ENCODE measurements around the gene SCAPER.
A peak's percentile ranks its signal among the peaks of the same experiment; 100 is the strongest.
"Not testable (repeated sequence)": the region's sequence is repeated elsewhere in the genome, so short reads cannot be mapped to it uniquely, and the experiment has no call there.

SCAPER gene

DNA sequence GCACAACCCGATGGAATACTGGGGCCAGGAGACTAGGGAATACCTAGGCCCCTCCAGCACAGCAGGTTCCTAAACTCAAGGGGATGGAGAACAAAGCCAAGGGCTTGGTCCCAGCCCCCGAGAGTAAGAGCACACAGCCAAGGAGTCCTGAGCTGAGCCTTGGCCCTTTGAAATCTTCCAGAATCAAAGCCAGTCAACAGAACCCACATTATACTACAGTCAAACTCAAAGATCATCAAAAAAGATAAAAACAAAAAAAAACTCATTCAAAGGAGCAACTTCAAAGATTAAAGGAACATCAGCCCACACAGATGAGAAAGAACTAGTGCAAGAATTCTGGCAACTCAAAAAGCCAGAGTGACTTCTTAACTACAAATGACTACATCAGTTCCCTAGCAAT is 351.6 kb downstream of the SCAPER start:
- no peak for DNase-seq

DNA sequence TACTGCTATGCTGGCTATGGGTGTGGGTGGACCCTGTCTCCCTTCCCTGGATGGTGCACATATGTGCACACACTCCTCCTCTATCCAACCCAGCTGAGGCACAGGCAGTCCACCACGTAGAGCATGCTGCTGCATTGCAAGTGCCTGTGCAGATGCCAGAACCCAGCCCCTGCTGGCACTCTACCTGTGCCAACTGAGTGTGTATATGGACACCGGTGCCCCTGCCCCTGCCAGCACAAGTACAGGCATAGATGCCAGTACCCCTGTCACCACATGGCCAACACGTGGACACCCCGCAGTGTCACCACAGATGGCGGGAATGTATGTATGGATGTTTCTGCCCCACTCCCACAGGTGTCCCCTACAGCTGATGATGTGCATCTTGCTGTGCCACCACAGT is 352.0 kb downstream of the SCAPER start:
- no peak for DNase-seq

DNA sequence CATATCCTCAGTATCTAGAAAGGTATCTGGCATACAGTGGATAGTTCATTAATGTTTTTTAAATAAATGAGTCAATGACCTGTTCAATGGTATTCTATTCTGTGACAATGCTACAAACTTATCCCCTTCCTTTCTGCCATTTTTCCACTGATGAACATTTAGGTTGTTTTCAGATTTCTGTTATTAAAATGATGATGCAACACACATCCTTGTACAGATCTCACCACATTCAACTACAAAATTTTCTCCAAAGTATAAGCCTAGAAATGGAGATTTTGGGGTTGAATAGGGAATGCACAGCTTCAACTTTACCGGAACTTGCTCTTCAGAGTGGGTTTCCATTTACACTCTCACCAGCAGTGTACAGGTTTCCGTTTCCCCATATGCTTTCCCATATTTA is 358.3 kb downstream of the SCAPER start:
- no peak for DNase-seq

DNA sequence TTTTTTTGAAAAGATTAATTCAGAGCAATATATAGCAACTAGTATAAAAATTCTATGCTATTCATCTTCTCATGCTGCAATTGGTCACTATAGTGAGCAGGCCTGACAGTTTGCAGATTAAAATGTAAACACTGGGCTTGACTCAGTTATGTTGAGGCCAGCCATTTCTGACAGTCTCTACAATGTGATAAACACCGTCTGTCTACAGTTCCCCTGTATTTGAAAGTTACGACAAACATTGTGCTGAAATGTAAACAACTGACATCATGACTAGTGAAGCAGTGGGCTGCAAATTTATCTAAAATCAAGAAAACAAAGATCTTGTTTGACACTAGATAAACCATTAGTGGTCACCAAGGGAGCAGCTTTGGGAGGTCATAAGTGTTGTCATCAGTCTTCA is 371.1 kb downstream of the SCAPER start:
- DNase-seq = no peak

DNA sequence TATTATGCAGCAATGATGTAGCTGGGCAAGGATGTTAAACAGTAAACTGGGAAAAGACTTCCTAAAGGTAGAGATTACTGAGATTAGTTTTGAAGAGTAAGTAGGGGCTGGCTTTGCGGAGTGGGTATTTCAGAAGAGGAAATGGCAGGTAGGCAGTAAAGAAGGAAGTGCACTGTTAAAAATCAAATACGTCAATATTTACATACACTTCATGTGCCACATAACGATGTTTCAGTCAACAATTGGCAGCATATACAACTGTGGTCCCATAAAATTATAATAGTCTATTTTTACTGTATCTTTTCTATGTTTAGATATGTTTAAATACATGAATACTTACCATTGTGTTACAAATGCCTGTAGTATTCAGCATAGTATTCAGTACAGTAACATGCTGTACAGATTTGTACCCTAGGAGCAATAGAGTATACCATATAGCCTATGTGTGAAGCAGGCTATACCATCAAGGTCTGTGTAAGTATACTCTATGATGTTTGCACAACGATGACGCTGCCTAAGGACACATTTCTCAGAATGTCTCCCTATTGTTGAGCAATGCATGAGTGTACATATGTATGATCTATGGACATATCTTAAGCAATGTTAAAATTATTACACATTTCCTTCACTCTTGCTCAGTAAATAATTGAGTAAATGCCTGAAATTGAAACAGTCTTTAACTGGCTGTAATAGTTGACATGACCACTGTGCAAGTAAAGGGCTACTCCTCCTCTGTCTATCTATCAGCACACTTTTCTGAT is 371.9 kb downstream of the SCAPER start:
- DNase-seq = peak in 1 of 2 experiments; percentile 61

DNA sequence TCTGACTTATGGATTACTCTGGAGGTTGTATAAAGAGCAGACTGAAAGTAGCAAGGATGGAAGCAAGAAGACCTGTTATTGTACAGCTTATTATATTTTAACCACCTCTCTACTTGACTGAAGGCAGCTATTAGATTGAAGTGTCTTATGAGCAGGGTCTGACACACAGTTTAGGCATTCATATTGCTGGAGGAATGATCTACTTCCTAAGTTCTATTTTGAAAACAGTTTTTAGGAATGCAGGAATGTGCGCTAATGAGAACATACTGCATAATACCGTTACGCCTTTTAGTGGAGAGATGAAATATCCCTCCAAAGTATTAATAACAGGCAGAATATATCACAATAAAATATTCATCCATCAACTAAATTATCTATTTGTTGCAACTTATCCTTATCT is 375.2 kb downstream of the SCAPER start:
- no peak for DNase-seq

DNA sequence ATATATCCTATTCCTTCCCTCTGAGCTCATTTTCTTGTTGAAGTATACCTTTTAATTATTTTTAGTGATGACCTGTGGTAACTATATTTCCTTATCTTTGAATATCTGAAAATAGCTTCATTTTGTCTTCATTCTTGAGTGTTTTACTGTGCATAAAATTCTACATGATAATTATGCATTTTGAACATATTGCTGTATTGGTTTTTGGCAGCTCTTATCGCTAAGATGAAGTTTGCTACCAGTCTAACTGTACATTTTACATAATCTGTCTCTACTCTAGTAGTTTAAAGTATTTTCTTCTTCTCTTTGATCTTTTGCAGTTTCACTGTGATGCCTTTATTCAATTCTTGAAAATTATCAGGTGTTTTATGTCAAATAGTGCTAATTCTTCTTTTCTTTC is 379.0 kb downstream of the SCAPER start:
- no peak for DNase-seq

DNA sequence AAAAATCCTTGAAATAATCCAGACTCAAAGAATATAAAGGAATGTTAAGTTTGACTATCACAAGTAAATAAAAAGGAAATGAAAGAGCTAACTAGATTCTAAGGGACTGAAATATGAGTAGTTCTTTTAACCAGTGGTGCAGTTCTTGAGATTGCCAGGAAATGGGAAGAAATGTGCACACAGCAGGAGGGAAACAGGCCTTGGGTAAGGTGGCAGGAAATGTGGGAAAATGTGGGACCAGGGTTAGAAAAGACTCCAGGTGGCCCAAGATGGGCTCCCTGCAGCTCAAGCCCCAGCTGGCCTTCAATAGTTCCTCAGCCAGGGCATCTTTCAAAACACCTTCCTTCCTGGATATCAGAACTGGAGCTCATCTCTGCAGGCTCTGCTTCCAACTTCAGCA is 387.2 kb downstream of the SCAPER start:
- DNase-seq = peak in 1 of 2 experiments; percentile 5

DNA sequence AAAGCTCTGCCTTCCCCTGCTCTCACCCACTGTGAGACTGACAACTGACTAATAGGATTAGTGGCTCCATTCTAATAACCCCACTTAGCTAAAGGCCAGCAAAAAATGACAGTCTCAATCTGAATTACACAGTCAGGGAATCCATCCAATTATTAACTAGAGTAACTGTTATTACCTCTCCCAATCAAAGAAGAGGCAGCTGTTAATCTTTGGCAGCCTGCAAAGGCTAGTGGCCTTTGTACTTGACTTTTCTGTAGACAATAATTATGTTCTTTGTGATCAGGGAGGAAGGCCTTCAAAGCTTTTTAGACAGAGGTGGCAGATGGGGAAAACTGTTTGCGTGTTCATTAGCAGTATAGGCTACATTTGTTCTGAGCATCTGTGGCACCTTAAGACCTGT is 390.9 kb downstream of the SCAPER start:
- peak; percentile 61 to 91 for DNase-seq

DNA sequence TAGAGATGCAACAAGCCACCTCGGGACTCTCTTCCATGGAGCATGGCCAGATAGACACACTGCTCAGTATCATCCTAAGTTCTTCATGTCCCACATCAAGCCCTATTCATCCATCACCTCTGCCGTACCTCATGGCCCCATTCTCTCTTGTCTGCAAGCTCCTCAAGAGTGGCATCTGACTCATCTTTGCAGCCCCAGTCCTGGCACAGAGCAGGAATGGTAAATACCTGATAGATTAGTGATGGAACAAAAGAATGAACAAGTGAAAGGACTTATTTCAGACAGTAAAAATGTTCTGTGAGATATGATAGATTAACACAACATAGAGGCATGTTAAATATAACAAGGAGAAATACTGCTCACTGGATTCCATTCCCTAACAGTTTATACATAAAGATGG is 392.2 kb downstream of the SCAPER start:
- no peak for DNase-seq

DNA sequence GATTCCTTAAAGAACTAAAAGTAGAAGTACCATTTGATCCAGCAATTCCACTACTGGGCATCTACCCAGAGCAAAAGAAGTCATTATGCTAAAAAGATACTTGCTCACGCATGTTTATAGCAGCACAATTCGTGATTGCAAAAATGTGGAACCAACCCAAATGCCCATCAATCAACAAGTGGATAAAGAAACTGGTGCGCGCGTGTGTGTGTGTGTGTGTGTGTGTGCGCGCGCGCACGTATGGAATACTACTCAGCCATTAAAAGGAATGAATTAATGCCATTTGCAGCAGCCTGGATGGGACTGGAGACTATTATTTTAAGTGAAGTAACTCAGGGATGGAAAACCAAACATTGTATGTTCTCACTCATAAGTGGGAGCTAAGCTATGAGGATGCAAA is 394.5 kb downstream of the SCAPER start:
- not testable (repeated sequence) for DNase-seq

DNA sequence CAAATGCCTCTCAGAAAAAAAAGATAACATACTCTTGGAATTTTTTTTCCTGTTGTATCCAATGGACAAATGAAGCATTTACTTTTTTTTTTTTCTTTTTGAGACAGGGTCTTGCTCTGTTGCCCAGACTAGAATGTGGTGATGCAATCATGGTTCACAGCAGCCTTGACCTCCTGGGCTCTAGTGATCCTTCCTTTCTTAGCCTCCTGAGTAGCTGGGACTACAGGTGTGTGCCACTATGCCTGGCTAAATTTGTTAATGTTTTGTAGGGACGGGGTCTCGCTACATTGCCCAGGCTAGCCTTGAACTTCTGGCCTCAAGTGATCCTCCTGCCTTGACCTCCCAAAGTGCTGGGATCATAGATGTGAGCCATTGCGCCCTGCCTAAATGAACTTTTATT is 401.3 kb downstream of the SCAPER start:
- DNase-seq = no peak

DNA sequence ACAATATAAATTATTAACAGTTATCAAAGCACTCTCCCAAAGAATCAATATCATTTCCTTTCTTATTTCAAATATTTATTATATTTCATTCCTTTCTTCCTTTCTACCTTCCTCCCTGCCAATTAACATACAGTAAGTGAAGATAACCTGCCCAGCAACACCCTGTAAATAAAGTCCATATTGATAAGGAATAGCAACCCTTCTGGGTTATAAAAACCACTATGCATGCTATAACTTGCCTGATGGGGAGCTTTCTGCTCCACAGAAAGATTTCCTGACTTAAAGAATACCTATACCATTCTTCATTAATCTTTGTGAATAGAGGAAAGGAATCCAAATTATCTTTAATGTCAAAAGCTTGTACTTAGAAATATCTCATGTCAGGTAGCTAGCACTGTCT is 402.0 kb downstream of the SCAPER start:
- no peak for DNase-seq

DNA sequence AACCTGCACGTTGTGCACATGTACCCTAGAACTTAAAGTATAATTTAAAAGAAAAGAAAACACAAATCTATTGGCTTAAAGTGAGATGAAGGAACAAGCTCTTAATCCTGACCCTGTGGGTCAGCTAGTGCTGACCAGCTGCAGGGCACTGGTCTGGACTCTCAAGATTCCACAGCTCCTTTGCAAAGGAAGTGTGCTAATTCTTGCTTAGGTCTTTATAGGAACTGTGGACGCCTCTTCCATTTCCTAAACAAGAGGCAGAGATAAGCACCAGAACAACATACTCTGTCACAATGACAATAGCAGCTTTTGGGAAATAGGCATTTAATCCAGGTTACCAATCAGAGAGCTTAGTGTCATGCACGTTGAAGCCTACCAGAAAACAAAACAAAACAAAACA is 402.5 kb downstream of the SCAPER start:
- no peak for DNase-seq

DNA sequence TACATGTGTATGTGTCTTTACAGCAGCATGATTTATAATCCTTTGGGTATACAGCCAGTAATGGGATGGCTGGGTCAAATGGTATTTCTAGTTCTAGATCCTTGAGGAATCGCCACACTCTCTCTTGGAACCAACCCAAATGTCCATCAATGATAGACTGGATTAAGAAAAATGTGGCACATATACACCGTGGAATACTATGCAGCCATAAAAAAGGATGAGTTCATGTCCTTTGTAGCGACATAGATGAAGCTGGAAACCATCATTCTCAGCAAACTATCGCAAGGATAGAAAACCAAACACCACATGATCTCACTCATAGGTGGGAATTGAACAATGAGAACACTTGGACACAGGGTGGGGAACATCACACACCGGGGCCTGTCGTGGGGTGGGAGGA is 403.0 kb downstream of the SCAPER start:
- not testable (repeated sequence) for DNase-seq

DNA sequence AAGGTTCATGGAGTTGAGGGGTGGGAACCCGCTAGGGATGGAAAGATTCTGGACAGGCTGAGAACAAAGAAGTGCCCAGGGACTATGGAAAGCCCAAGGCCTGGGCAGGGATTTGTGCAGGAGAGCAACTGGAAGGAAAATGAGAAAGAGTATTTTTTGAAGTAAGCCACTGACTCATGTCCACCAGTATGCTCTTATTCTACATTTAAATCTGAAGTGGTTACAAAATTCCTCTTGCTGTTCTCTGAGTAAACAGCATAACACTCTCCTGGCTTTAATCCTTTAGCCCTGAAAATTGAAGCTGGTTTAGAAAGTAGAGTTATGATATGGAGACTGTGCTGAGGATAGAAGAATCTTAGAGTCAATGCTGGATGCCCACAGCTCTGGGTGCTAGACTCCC is 403.4 kb downstream of the SCAPER start:
- no peak for DNase-seq

DNA sequence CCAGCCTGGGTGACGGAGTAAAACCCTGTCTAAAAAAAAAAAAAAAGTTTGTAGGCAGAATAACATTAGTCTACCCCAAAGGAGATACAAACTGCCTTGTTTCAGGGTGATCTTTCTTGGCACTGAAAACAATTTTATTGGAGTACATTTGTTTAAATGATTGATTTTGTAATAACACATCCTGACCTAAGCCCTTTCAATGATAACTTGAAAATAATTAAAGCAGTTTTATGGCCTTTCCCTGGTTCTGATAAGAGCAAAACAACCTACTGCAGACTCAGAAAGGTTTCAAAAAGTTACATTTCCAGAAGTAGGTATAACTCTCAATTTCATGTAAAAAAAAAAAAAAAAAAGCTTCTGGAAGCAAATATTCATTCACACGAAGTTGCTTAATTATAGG is 404.1 kb downstream of the SCAPER start:
- no peak for DNase-seq

DNA sequence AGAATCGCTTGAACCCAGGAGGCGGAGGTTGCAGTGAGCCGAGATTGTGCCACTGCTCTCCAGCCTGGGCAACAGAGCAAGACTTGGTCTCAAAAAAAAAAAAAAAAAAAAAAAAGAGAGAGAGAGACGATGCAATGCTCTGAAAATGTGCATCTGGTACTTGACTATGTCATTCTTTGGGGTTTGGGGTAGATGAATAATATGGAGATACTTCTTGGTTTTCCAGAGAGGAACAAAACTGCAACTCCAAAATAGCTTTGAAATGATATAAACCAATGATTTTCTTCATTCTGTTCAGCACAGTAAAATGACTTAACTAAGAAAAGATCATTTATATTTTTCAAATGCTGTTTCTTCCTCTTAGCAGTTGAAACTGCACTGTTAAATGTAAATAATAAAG is 409.7 kb downstream of the SCAPER start:
- DNase-seq = no peak

DNA sequence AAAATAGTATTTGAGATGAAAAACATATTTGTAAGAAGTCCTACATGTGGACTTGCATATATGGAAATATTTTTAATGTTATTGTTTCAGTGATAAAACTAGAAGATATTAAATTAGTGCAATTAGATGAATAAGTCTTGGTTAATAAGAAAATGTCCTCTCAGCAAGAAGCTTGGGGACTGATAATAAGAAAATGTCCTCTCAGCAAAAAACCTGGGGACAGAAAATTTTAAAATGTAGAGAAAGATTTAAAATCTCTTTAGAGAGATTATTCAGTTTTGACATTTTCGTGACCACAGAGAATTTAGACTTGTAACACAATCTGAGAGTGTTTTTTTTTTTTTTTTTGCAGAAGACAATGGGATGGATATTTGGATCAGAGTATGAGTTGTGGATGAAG is 412.6 kb downstream of the SCAPER start:
- DNase-seq = no peak

DNA sequence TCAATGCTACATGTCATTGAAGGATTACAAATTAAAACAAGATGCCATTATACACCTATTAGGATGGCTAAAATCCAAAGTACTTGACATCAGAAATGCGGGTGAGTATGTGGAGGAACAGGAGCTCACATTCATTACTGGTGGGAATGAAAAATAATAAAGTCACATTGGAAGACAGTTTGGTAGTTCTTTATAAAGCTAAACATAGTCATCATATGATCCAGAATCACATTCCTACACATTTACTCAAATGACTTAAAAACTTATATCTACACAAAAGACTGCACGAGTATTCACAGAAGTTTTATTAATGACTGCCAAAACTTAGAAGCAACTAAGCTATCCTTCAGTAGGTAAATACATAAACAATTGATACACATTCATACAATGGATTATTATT is 421.4 kb downstream of the SCAPER start:
- DNase-seq = no peak

DNA sequence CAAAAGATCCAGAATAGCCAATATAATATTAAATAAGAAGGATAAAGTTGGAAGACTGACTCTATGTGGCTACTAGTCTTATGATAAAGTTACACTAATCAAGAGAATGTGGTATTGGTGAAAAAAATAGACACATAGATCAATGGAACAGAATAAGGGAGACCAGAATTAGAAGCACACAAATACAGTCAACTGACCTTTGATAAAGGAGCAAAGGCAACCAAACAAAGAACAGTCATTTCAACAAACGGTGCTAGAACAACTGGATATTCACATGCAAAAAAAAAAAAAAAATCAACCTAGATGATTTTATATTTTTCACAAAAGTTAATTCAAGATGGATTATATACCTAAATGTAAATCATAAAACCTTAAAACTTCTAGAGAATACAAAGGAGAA is 422.1 kb downstream of the SCAPER start:
- no peak for DNase-seq

DNA sequence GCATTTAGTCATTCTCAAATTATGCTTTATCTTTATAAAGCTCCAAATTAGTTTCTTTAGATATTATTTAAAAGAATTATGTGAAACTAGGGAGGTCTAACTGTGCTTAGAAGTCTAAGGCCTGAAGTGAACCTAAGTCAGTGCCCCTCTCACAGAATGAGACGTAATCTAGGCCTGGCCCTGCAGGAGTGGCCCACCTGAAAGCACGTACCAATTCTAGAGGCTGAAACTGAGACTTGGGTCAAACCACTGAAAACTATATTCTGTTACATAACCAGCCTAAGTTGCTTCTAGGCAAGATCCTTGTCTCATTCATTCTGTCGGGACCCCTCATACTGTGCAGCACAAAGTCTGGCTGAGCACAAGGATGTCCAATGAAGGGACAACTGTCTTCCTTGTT is 424.9 kb downstream of the SCAPER start:
- DNase-seq = no peak

DNA sequence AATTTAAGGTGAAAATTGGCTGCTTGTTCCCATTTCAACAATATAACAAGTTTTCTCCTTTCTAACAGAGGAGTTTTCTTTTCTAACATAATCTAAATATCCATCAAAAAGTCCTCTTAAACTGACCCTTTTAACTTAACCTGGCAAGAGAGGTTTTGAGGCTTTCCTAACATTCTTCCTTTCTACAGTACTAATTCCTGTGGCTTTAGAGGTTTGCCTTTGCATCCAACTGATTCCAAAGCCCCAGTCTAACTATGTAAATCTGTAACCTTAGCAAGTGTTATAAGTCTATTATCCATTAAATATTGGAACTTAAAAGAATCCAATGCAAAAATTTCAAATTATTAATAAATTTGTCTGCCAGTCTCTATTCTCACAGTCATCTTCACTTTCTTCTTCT is 434.4 kb downstream of the SCAPER start:
- DNase-seq = no peak

DNA sequence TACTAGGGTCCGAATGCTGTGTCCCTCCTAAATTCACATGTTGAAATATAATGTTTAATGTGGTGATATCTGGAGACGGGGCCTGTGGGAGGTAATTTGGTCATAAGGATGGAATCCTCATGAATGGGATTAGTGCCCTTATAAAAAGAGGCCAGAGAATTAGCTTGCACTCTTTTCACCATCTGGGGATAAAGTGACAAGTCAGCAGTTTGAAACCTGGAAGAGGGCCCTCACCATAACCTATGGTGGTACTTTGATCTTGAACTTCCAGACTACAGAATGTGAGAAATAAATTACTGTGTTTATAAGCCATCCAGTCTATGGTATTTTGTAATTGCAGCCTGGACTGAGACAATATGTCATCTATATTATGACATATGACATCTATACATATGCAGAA is 436.4 kb downstream of the SCAPER start:
- no peak for DNase-seq

DNA sequence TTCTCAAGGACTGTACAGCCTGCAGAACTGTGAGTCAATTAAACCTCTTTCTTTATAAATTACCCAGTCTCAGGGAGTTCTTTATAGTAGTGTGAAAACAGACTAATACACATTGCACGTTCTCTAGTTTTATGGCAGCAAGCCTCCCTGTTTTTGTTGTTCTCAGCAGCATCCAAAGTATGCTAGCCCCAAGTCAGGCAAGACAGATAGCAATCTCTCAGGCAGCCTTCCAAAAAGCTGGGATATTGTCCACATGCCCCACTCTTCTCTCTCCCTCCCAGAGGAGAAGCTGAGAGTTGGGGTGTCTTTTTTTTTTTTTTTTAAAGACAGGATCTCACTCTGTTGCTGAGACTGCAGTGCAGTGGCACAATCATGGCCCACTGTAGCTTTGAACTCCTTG is 438.0 kb downstream of the SCAPER start:
- no peak for DNase-seq

DNA sequence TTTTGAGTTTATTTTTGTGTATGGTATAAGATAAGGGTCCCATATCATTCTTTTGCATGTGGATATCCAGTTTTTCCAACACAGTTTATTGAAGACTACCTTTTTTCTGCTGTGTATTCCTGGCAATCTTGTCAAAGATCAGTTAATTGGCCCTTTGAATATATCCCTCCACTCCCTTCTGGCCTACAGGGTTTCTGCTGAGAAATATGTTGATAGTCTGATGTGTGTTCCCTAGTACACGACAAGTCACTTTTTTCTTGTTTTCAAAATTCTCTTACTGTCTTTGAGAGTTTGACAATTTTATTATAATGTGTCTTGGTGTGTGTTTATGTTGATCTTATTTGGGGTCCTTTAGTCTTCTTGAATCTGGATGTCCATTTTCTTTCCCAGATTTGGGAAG is 439.4 kb downstream of the SCAPER start:
- no peak for DNase-seq

Measured in NCI-H2081 (cell line).